ENCODE measurements around the gene SST. TPM values are rescaled to one million over a fixed set of nuclear protein-coding genes. Genes with fewer than 3 reads are reported as not detected.
"Not testable (repeated sequence)": the region's sequence is repeated elsewhere in the genome, so short reads cannot be mapped to it uniquely, and the experiment has no call there.

SST gene
- total and polyA plus RNA-seq, 2 of the 13 experiments (the other 11 are each of a cell fraction or from before 2014, with no cell fraction given) = not detected

- no peak overlapping the region for H3K27ac ChIP-seq (ENCODE audit: extremely low read length, insufficient read depth, low read length)
- H2AFZ ChIP-seq (ENCODE audit: low read length) = no peak overlapping the region
- no peak overlapping the region for H3K4me2 ChIP-seq (ENCODE audit: low read depth, low read length)
- no peaks in the 10 kb centered on the region for H4K20me1 ChIP-seq (ENCODE audit: insufficient read depth, low read length)
- no peak overlapping the region for H3K9ac ChIP-seq (ENCODE audit: insufficient read depth, low read depth, low read length)
- in situ Hi-C loops (cut with HindIII; ENCODE audit: extremely low pct_ligation_motif_present, low pct_unique_long_range_greater_than_20kb) = loop anchor here (5.0 kb wide), 1 partner anchor 462 kb away; no protein-coding TSS in a partner anchor
- POLR2A ChIA-PET = no interaction called here
- H3K4me3 ChIP-seq (replicated peaks in 1 of 3; ENCODE audit: insufficient read depth in 1 of 3, low read depth in 2 of 3, low read length in 3 of 3) = no peak overlapping the region
- DNase-seq (ENCODE audit: low spot score) (no peak), FAIRE-seq (no peak), ATAC-seq (no peak)
- TF ChIP-seq MIER3 (CRISPR knock-in tag; IDR thresholded peaks at IDR 0.05; ENCODE audit: borderline replicate concordance) = no peak
- TF ChIP-seq SALL1 (CRISPR knock-in tag; IDR thresholded peaks at IDR 0.05) = no peak
- TF ChIP-seq TFDP2 (CRISPR knock-in tag; IDR thresholded peaks at IDR 0.05) = no peak
- BruUV-seq (replicated peaks) = no TSS peak
- WGBS (ENCODE audit: low lambda C conversion rate) = 86% methylated on average over 1 of the region's 1 CpG
- no peaks in the 10 kb centered on the region for H3K27me3 ChIP-seq (ENCODE audit: control insufficient read depth in 1 of 2, insufficient read depth in 2 of 2, low read length in 2 of 2)
- CTCF ChIA-PET (ENCODE audit: low intra/inter-chr PET ratio, low total read pairs) = no interaction called here
- intact Hi-C loops (cut with micrococcal nuclease; ENCODE audit: unreplicated experiment) = no loop called here
- no peaks in the 10 kb centered on the region for H3K79me2 ChIP-seq (ENCODE audit: insufficient read depth, low read length)
- peaks cover 3% of the 10 kb centered on the region for H3K4me1 ChIP-seq (ENCODE audit: insufficient read depth, low read length)
- H3K9me3 ChIP-seq (ENCODE audit: low read length) = no peaks in the 10 kb centered on the region
- no peaks in the 10 kb centered on the region for H3K36me3 ChIP-seq (replicated peaks in 1 of 2; ENCODE audit: control insufficient read depth in 1 of 2, insufficient read depth in 2 of 2, low read length in 2 of 2)
Measured at GRCh38 chr3:187684444-187684843, 14.2 kb upstream of the SST start.

GRCh38 chr3:187681756-187682155 lies 11.6 kb upstream of the SST start:
- intact Hi-C loops (cut with micrococcal nuclease; ENCODE audit: unreplicated experiment); POLR2A ChIA-PET: not testable (repeated sequence)
- in situ Hi-C loops (cut with HindIII; ENCODE audit: extremely low pct_ligation_motif_present, low pct_unique_long_range_greater_than_20kb) = loop anchor here (5.0 kb wide), 1 partner anchor 459 kb away; no protein-coding TSS in a partner anchor

More at GRCh38 chr3:187681756-187682155, 11.6 kb upstream of the SST start:
- H4K20me1 ChIP-seq (ENCODE audit: insufficient read depth, low read length); H3K9ac ChIP-seq (ENCODE audit: insufficient read depth, low read depth, low read length); H3K4me3 ChIP-seq (replicated peaks in 1 of 3; ENCODE audit: insufficient read depth in 1 of 3, low read depth in 2 of 3, low read length in 3 of 3); ATAC-seq; FAIRE-seq; DNase-seq (ENCODE audit: low spot score); H3K4me1 ChIP-seq (ENCODE audit: insufficient read depth, low read length); CTCF ChIA-PET (ENCODE audit: low intra/inter-chr PET ratio, low total read pairs); H3K27ac ChIP-seq (ENCODE audit: extremely low read length, insufficient read depth, low read length); H2AFZ ChIP-seq (ENCODE audit: low read length); H3K4me2 ChIP-seq (ENCODE audit: low read depth, low read length); H3K36me3 ChIP-seq (replicated peaks in 1 of 2; ENCODE audit: control insufficient read depth in 1 of 2, insufficient read depth in 2 of 2, low read length in 2 of 2); BruUV-seq (replicated peaks); H3K9me3 ChIP-seq (ENCODE audit: low read length); H3K27me3 ChIP-seq (ENCODE audit: control insufficient read depth in 1 of 2, insufficient read depth in 2 of 2, low read length in 2 of 2); H3K79me2 ChIP-seq (ENCODE audit: insufficient read depth, low read length): not testable (repeated sequence)
- 9% methylated on average over 11 of the region's 11 CpGs for whole genome bisulfite sequencing (ENCODE audit: low lambda C conversion rate)

Data from HepG2 (cell line).